Activated T-cell treated with anti-CD3 and anti-CD28 coated beads, Interleukin-2, amount 50 U/mL, for 24 hours (primary cell): ENCODE measurements around the gene PLCB1.

Experiments used
- DNase-seq: peaks from one replicate; pipeline ENCODE4 v3.0.0-alpha.2; 2020
- H3K27ac Mint-ChIP-seq: 2 replicates; pipeline ENCODE4 v1.8.0; 2020; ENCODE audit warnings: mild to moderate bottlenecking, mixed read lengths
- H3K27me3 Mint-ChIP-seq: 2 replicates; pipeline ENCODE4 v1.8.0; 2020; ENCODE audit warnings: mixed read lengths
- H3K36me3 Mint-ChIP-seq: 2 replicates; pipeline ENCODE4 v1.8.0; 2020; ENCODE audit warnings: low read depth, mixed read lengths
- H3K4me1 Mint-ChIP-seq: 2 replicates; pipeline ENCODE4 v1.8.0; 2020; ENCODE audit warnings: low read depth, mixed read lengths
- H3K4me3 Mint-ChIP-seq: 2 replicates; pipeline ENCODE4 v1.8.0; 2020; ENCODE audit warnings: mild to moderate bottlenecking, moderate library complexity, mixed read lengths
- H3K9me3 Mint-ChIP-seq: 2 replicates; pipeline ENCODE4 v1.8.0; 2020; ENCODE audit warnings: mixed read lengths

Gene PLCB1

DNA sequence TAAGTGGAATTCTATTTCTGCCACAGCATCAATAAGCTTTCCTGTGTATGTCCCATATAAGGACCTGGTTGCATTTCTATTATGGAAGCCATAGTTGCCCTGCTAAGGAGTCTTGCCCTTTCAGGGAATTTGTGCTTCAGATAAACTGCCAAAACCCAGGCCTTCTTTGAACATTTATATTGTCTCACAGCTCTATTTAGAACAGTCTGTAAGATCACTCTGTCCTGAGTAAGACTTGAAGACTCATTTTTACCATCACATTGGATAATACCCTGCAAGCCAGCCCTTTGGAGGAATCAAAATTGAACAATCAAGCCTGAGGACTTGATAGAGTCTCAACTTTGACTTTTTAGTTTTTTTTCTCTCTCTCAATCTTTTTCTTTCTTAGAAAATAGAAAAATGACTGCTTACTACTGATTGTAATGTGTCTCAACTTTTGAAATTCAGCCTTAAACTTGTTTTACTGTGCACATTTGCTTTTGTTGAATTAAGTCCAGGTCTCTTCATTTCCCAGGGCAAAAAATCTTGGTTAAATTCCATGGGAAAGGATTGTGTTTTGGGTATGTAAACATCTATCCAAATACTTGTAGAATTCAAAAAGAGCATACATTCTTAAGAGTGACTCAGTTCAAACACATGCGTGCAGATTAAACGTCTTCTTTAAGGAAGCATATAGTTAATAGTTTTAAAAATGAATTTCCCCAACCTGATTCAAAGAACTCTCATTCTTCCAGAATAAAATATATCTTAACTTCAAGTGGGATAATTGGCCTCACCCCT is 91.2 kb downstream of the PLCB1 start:
- no peak overlapping the region for H3K27ac Mint-ChIP-seq
- no peak overlapping the region for H3K4me3 Mint-ChIP-seq
- peaks cover 3% of the 10 kb centered on the region for H3K4me1 Mint-ChIP-seq
- peaks cover 3% of the 10 kb centered on the region for H3K9me3 Mint-ChIP-seq
- H3K27me3 Mint-ChIP-seq = peaks cover 7% of the 10 kb centered on the region
- no peak for DNase-seq
- no peaks in the 10 kb centered on the region for H3K36me3 Mint-ChIP-seq

DNA sequence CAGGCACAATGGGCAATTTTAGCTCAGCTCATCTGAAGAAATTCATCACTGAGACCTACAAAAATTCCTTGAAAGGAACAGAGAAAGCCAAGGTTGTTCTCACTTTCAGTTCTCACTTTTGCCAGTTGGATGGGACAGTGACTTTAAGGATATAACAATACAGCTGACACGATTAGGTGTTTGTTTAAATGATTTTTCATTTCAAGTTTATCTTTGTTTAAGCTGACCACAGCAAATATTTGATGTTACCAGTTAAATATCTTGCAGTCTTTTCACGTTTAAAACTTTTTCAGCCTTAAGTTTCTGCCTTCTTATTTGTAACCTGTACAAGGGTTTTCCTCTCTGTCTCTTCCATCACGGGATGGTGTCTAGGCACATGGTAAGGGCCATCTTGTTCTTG is 93.6 kb downstream of the PLCB1 start:
- DNase-seq = no peak
- Mint-ChIP-seq H3K4me1 (peaks cover 4% of the 10 kb centered on the region), H3K9me3 (peaks cover 3% of the 10 kb centered on the region), H3K27me3 (peaks cover 7% of the 10 kb centered on the region), H3K27ac (no peak overlapping the region), H3K4me3 (no peak overlapping the region), H3K36me3 (no peaks in the 10 kb centered on the region)

DNA sequence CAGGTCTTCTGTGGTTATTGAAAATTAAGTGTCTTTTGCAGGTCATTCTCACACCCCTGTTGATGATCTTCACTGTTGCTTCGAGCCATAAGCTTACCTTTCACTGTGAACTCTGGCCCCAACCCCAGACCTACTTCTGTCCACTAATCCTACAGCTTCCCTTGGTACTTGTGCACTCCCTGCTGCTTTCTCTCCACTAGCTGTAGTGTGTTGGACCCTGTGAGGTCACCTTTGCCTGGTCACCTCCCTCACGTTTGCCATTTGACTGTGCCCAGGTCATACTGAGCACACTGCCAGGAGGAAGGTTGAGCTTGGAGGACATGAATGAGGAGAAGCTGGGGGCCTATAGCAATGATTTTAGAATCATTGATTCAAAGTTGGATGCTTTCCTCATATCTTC is 94.0 kb downstream of the PLCB1 start:
- Mint-ChIP-seq H3K4me3 (no peak overlapping the region), H3K27ac (no peak overlapping the region), H3K4me1 (peaks cover 4% of the 10 kb centered on the region), H3K9me3 (peaks cover 3% of the 10 kb centered on the region), H3K27me3 (peaks cover 7% of the 10 kb centered on the region), H3K36me3 (no peaks in the 10 kb centered on the region)
- DNase-seq = no peak

DNA sequence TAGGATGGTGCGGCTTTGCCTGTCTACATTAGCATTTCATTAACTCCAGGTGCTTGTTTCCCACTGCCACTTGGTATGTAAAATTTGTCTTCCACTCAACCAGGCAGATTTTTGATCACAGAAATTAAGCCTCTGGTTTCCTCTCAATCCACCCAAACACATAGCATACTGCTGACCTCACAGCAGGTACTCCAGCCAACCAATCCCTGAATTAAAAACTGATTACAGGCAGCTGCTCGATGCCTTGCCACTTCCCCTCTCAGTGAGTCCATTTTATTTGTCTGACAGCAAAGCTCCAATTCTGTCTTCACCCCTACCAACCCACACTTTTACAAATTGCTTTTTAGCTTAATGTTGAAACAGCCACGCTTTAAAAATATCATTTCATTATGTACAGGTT is 95.2 kb downstream of the PLCB1 start:
- Mint-ChIP-seq H3K9me3 (peaks cover 2% of the 10 kb centered on the region), H3K27me3 (peaks cover 7% of the 10 kb centered on the region), H3K27ac (no peak overlapping the region), H3K4me1 (peaks cover 3% of the 10 kb centered on the region), H3K36me3 (no peaks in the 10 kb centered on the region), H3K4me3 (no peak overlapping the region)
- no peak for DNase-seq

DNA sequence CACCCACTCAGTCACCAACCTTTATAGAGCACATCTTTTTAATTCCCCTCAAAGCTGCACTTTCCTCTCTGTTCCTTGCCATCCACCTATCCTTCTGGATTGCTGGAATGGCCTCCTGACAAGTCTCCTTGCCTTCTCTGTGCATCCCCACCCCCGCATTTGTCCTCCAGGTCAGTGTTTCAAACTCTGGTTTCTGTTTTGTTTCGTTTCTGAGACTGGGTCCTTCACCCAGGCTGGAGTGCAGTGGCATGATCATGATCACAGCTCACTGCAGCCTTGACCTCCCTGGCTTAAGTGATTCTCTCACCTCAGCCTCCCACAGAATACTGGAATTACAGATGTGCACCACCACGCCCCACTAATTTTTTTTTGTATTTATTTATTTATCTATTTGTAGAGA is 96.2 kb downstream of the PLCB1 start:
- Mint-ChIP-seq H3K9me3 (no peaks in the 10 kb centered on the region), H3K4me1 (peaks cover 3% of the 10 kb centered on the region), H3K36me3 (no peaks in the 10 kb centered on the region), H3K27ac (no peak overlapping the region), H3K4me3 (no peak overlapping the region), H3K27me3 (peaks cover 7% of the 10 kb centered on the region)
- no peak for DNase-seq

DNA sequence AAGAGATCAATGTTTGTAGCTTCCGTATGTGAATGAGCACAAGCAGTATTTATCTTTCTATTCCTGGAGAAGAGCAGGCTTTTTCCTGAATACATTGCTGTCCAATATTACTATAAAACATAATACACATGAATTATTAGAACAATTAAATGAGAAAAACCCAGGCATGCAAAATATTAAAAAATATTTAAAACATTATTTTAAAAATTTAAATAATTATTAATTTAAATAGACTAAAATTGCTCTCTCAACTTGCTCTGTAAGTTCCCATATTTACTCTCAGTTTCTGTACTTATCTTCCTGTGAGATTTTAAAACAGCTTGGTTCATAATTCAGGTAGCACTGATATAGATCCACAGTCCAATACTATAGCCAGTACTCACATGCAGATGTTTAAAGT is 97.0 kb downstream of the PLCB1 start:
- H3K27ac Mint-ChIP-seq = no peak overlapping the region
- DNase-seq = no peak
- no peak overlapping the region for H3K4me3 Mint-ChIP-seq

DNA sequence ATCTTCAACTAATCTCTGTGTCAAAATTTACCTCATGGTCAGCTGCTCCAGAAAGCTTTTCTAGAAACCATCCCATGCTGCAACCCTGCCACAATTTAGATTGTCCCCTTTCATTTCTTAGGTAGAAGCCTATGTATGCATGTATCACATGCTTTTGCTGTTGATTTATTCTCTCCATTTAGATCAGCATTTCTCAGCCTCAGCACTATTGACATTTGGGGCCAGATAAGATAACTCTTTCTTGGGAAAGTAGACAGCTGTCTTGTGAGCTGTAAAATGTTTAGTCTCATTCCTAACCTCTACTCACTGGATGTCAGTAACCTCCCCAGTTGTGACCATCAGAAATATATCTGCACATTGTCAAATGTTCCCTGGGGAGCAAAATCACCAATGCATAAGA is 99.0 kb downstream of the PLCB1 start:
- no peak overlapping the region for H3K4me3 Mint-ChIP-seq
- no peaks in the 10 kb centered on the region for H3K9me3 Mint-ChIP-seq
- no peak for DNase-seq
- no peak overlapping the region for H3K27ac Mint-ChIP-seq
- peaks cover 3% of the 10 kb centered on the region for H3K4me1 Mint-ChIP-seq
- peaks cover 9% of the 10 kb centered on the region for H3K27me3 Mint-ChIP-seq
- H3K36me3 Mint-ChIP-seq = no peaks in the 10 kb centered on the region

More for the DNA sequence above, 97.0 kb downstream of the PLCB1 start:
- Mint-ChIP-seq H3K4me1 (peaks cover 3% of the 10 kb centered on the region), H3K9me3 (no peaks in the 10 kb centered on the region), H3K36me3 (no peaks in the 10 kb centered on the region), H3K27me3 (peaks cover 11% of the 10 kb centered on the region)

DNA sequence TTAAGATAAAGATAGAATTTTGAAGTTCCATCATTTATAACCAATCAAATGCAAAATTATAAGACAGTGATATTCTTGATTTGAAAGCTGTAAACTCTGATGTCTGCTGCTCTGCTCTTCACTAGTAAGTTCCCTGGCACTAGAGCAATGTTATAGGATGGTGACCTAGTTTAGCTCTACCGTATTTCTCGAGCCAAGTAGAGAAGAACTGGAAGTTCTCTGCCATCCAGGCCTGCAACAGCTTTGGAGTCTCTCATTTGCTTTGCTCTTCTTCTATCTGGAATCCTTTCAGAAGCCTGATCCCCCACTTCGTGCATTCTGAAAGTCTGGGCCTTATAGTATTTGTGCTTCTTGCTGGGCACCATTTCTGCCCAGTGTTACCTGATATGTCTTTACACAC is 100.3 kb downstream of the PLCB1 start:
- Mint-ChIP-seq H3K27me3 (peaks cover 5% of the 10 kb centered on the region), H3K9me3 (no peaks in the 10 kb centered on the region)

DNA sequence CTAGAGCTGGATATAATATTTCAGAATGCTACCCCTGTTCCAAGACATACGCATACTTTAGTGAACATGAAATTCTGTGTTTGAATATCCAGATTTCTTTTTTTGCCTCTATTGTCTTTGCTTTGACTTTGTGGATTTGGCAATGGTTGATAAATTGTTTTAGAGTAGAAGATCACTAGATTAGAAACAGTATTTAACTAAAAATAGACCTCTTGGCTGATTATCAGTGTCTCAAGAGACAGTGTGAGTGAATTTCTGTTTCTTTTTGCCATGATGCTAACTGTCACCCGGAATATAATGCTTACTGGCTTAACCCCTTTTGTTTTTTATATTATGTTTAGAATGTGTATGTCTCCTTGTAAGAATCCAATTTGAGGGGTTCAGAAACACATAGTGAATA is 102.5 kb downstream of the PLCB1 start:
- no peak for DNase-seq
- Mint-ChIP-seq H3K4me1 (no peaks in the 10 kb centered on the region), H3K36me3 (no peaks in the 10 kb centered on the region), H3K27ac (no peak overlapping the region), H3K27me3 (peaks cover 4% of the 10 kb centered on the region), H3K4me3 (no peak overlapping the region), H3K9me3 (no peaks in the 10 kb centered on the region)

More for the DNA sequence above, 100.3 kb downstream of the PLCB1 start:
- H3K4me1 Mint-ChIP-seq = peaks cover 3% of the 10 kb centered on the region
- no peak overlapping the region for H3K4me3 Mint-ChIP-seq
- H3K27ac Mint-ChIP-seq = no peak overlapping the region
- no peak for DNase-seq
- no peaks in the 10 kb centered on the region for H3K36me3 Mint-ChIP-seq

DNA sequence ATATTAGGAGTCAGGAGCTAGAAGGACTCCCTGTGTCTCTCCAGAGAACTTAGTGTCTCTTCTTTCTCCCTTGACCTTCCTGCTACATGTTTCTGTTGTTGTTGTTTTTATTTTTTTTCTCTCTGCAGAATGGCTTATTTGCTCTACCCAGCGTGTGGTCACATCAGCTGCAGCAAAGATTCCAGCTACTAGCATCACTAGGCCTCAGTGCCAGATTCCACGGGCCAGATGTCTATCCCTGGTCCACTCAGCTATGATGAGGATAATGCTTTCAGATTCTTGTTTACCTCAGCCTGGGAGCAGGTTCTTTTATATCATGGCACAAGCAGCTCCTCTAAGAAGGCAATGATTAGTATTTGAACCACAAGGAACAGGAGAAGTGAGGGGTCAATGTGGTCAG is 110.0 kb downstream of the PLCB1 start:
- no peaks in the 10 kb centered on the region for H3K9me3 Mint-ChIP-seq

DNA sequence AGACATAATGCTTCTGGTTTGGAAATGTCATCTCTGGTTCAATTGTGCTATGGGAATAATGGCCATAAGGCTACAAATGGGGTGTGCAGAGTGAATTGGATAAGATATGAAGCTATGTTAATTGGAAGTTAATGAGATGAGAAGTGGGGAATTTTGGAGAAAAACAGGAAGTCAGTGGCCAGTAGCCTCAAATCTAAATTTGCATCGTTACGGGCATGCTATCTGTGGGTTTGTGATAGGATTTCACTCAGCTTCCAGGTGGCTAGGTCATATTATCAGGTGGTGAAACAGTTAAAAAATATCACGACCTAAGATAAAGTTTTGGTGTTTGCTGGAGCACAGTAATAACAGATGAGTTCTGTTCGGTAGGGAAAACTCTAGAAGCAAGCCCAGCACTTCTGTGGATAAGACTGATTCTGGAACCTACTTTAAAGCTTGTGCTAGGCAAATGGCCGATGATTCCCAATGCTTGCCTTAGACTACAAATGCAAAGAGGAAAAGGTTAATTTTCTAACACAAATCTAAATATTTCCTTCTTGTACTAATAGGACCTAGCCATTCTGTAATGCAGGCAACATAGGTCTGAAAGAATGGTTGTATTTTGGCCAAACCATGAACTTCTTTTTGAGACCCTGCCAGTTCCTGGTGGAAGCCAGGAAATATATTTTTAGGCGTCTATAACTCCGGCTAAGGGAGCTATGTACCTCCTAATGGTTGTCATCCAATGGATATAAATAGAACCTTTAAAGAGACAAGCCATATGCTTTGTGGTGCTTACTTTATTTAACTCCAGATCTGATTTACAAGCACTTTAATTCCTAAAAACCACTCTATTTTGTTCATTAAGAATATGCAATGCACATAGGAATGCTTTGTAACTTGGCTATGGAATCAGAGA is 111.0 kb downstream of the PLCB1 start:
- no peaks in the 10 kb centered on the region for H3K4me1 Mint-ChIP-seq
- no peak overlapping the region for H3K4me3 Mint-ChIP-seq
- no peaks in the 10 kb centered on the region for H3K36me3 Mint-ChIP-seq
- no peak overlapping the region for H3K27ac Mint-ChIP-seq
- no peak for DNase-seq
- no peaks in the 10 kb centered on the region for H3K9me3 Mint-ChIP-seq
- H3K27me3 Mint-ChIP-seq = no peaks in the 10 kb centered on the region

More for the DNA sequence above, 110.0 kb downstream of the PLCB1 start:
- no peaks in the 10 kb centered on the region for H3K4me1 Mint-ChIP-seq
- no peak overlapping the region for H3K4me3 Mint-ChIP-seq
- DNase-seq = no peak
- H3K27me3 Mint-ChIP-seq = no peaks in the 10 kb centered on the region
- H3K36me3 Mint-ChIP-seq = no peaks in the 10 kb centered on the region
- no peak overlapping the region for H3K27ac Mint-ChIP-seq

DNA sequence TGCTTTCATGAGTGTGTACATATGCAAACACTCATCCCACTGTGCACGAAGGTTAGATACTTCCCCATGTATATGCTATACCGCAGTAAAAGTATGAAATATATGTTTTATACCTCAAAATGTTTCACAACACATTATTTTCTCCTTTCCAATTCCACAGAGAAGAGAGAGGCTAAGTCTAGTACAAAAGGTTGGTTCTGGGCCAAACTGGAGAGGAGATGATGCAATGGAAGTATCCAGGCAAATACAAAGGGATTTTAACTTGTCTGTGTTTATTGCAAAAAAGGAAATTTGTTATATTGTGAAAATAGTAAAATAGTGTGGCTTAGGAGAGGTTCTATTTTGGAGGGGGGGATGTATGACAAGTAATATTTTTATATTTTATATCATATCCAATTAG is 112.6 kb downstream of the PLCB1 start:
- Mint-ChIP-seq H3K36me3 (no peaks in the 10 kb centered on the region), H3K9me3 (no peaks in the 10 kb centered on the region), H3K4me1 (no peaks in the 10 kb centered on the region), H3K27ac (no peak overlapping the region), H3K4me3 (no peak overlapping the region), H3K27me3 (no peaks in the 10 kb centered on the region)
- DNase-seq = no peak

DNA sequence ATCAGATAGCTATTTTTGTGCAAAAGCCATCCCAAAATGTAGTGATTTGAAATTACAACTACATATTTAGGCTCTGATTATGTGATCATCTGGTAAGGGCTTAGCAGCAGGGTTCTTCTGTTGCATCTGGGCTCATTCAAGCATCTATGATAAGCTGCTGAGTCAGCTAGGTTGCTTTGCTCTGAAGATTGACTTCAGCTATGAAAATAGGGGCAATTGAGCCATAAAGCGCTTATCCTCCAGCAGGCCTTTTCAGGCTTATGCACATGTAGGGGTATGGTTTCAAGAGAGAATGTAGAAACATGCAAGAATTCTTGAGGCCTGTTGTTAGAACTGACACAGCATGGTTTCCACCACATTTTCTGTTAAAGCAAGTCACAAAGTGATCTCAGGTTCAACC is 114.1 kb downstream of the PLCB1 start:
- Mint-ChIP-seq H3K4me3 (no peak overlapping the region), H3K27me3 (no peaks in the 10 kb centered on the region), H3K9me3 (no peaks in the 10 kb centered on the region), H3K4me1 (no peaks in the 10 kb centered on the region), H3K27ac (no peak overlapping the region), H3K36me3 (no peaks in the 10 kb centered on the region)
- no peak for DNase-seq

DNA sequence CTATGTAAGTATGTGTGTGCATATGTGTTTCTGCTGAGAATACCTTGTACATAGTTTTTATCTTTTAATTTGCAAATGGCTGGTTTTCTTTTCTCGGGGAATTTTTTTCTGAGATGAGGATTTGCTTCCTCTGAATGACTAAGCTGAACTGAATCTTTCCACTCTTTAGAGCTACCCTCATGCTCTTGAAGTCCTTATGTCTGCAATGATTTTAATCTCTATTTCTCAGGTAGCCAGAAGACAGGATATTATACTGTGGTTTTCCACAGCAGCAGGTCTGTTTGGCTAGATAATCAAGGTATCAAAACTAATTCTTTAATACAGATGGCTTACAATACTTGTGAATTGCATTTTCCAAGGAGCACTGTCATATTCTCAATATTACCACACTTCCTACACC is 114.7 kb downstream of the PLCB1 start:
- Mint-ChIP-seq H3K9me3 (no peaks in the 10 kb centered on the region), H3K4me1 (no peaks in the 10 kb centered on the region), H3K27me3 (no peaks in the 10 kb centered on the region), H3K27ac (no peak overlapping the region), H3K4me3 (no peak overlapping the region), H3K36me3 (no peaks in the 10 kb centered on the region)
- no peak for DNase-seq

DNA sequence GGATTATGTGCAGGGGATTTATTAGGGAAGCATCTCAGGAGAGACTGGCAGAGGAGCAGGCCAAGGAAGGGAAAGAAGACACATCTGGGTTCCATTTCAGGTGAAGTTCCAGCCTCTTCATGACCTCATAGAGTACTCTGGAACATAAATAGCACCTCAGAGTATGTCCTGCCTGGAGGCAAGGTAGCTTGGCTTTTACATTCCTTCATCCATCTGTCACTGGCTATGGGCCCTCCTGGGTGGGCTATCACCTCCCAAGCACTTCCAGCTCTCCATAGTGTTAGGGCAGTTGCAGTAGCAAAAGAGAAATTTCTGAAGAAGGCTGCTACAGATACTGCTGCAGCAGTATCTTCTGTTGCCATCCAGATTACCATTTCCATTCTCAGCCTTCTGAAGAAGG is 116.0 kb downstream of the PLCB1 start:
- DNase-seq = no peak
- no peaks in the 10 kb centered on the region for H3K27me3 Mint-ChIP-seq
- H3K4me3 Mint-ChIP-seq = no peak overlapping the region
- no peaks in the 10 kb centered on the region for H3K9me3 Mint-ChIP-seq
- H3K4me1 Mint-ChIP-seq = no peaks in the 10 kb centered on the region
- H3K36me3 Mint-ChIP-seq = no peaks in the 10 kb centered on the region
- H3K27ac Mint-ChIP-seq = no peak overlapping the region
